WTC11 (cell line): ENCODE results near the gene ANKRD52.

Experiments used
- CBFB ChIP-seq: sonication (generic); formaldehyde crosslinking; IDR thresholded peaks from 2 replicates; pipeline ENCODE4 v1.8.1; 2022; ENCODE audit warnings: mild to moderate bottlenecking, low read depth, missing genetic modification reagents
- ELF4 ChIP-seq: sonication (generic); formaldehyde crosslinking; IDR thresholded peaks from 2 replicates; pipeline ENCODE4 v1.8.1; 2022; ENCODE audit warnings: low read depth, mild to moderate bottlenecking, moderate library complexity, missing genetic modification reagents
- KAT7 ChIP-seq: sonication (generic); formaldehyde crosslinking; IDR thresholded peaks from 2 replicates; pipeline ENCODE4 v1.8.1; 2023; ENCODE audit warnings: missing genetic modification reagents, mild to moderate bottlenecking, borderline replicate concordance
- SP1 ChIP-seq: sonication (generic); formaldehyde crosslinking; conservative IDR thresholded peaks from 2 replicates; pipeline ENCODE4 v1.8.1; 2022; ENCODE audit warnings: missing genetic modification reagents
- ZBTB21 ChIP-seq: sonication (generic); formaldehyde crosslinking; IDR thresholded peaks from 2 replicates; pipeline ENCODE4 v1.8.1; 2023; ENCODE audit warnings: mild to moderate bottlenecking, missing genetic modification reagents, borderline replicate concordance
- ZNF317 ChIP-seq: sonication (generic); formaldehyde crosslinking; IDR thresholded peaks from 2 replicates; pipeline ENCODE4 v1.8.1; 2023; ENCODE audit warnings: low read depth, mild to moderate bottlenecking, moderate library complexity, missing genetic modification reagents, borderline replicate concordance
- TF ChIP-seq, protein P1 (sequence below): fragments of 200-600 bp; IDR thresholded peaks from 2 replicates; pipeline ENCODE4 v1.8.0; 2022; ENCODE audit warnings: antibody characterized with exemption
- TF ChIP-seq, protein P2 (sequence below): sonication (generic); formaldehyde crosslinking; IDR thresholded peaks from 2 replicates; pipeline ENCODE4 v1.8.1; 2023; ENCODE audit warnings: mild to moderate bottlenecking, missing genetic modification reagents, moderate library complexity
- TF ChIP-seq, protein P3 (sequence below): sonication (generic); formaldehyde crosslinking; IDR thresholded peaks from 2 replicates; pipeline ENCODE4 v1.8.1; 2023; ENCODE audit warnings: mild to moderate bottlenecking, missing genetic modification reagents, moderate library complexity
- TF ChIP-seq, protein P4 (sequence below): sonication (generic); formaldehyde crosslinking; conservative IDR thresholded peaks from 2 replicates; pipeline ENCODE4 v1.8.1; 2022; ENCODE audit warnings: mild to moderate bottlenecking, missing genetic modification reagents
- TF ChIP-seq, protein P5 (sequence below): sonication (generic); formaldehyde crosslinking; IDR thresholded peaks from 2 replicates; pipeline ENCODE4 v1.8.0; 2022; ENCODE audit warnings: mild to moderate bottlenecking, missing genetic modification reagents
- TF ChIP-seq, protein P6 (sequence below): sonication (generic); formaldehyde crosslinking; IDR thresholded peaks from 2 replicates; pipeline ENCODE4 v1.8.1; 2022; ENCODE audit warnings: low read depth, missing genetic modification reagents, borderline replicate concordance
- TF ChIP-seq, protein P7 (sequence below): sonication (generic); formaldehyde crosslinking; IDR thresholded peaks from 2 replicates; pipeline ENCODE4 v1.8.0; 2022; ENCODE audit warnings: missing genetic modification reagents

DNA sequence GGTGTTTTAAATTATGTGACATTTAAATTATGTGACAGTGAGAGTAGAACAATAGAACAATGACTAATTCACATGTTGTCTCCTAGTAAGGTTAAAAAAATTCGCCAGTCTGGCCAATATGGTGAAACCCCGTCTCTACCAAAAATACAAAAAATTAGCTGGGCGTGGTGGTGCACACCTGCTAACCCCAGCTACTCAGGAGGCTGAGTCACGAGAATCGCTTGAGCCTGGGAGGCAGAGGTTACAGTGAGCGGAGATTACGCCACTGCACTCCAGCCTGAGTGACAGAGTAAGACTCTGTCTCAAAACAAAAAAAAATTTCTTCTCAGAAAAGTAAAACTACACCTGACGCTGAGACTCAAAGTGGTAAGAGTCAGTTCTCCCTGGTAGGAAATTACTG lies 39.2 kb upstream of the ANKRD52 start:
- TF ChIP-seq KAT7 (CRISPR knock-in tag) (no peak), ZBTB21 (CRISPR knock-in tag) (no peak), CBFB (no peak), ZNF317 (CRISPR knock-in tag) (no peak), ELF4 (CRISPR knock-in tag) (no peak), SP1 (CRISPR knock-in tag) (no peak)
- TF ChIP-seq, protein P1, sequence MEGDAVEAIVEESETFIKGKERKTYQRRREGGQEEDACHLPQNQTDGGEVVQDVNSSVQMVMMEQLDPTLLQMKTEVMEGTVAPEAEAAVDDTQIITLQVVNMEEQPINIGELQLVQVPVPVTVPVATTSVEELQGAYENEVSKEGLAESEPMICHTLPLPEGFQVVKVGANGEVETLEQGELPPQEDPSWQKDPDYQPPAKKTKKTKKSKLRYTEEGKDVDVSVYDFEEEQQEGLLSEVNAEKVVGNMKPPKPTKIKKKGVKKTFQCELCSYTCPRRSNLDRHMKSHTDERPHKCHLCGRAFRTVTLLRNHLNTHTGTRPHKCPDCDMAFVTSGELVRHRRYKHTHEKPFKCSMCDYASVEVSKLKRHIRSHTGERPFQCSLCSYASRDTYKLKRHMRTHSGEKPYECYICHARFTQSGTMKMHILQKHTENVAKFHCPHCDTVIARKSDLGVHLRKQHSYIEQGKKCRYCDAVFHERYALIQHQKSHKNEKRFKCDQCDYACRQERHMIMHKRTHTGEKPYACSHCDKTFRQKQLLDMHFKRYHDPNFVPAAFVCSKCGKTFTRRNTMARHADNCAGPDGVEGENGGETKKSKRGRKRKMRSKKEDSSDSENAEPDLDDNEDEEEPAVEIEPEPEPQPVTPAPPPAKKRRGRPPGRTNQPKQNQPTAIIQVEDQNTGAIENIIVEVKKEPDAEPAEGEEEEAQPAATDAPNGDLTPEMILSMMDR = no peak
- TF ChIP-seq, protein P2, sequence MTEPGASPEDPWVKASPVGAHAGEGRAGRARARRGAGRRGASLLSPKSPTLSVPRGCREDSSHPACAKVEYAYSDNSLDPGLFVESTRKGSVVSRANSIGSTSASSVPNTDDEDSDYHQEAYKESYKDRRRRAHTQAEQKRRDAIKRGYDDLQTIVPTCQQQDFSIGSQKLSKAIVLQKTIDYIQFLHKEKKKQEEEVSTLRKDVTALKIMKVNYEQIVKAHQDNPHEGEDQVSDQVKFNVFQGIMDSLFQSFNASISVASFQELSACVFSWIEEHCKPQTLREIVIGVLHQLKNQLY (CRISPR knock-in tag) = no peak
- TF ChIP-seq, protein P3, sequence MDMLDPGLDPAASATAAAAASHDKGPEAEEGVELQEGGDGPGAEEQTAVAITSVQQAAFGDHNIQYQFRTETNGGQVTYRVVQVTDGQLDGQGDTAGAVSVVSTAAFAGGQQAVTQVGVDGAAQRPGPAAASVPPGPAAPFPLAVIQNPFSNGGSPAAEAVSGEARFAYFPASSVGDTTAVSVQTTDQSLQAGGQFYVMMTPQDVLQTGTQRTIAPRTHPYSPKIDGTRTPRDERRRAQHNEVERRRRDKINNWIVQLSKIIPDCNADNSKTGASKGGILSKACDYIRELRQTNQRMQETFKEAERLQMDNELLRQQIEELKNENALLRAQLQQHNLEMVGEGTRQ (CRISPR knock-in tag) = no peak
- TF ChIP-seq, protein P4, sequence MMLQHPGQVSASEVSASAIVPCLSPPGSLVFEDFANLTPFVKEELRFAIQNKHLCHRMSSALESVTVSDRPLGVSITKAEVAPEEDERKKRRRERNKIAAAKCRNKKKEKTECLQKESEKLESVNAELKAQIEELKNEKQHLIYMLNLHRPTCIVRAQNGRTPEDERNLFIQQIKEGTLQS (CRISPR knock-in tag) = no peak
- TF ChIP-seq, protein P5, sequence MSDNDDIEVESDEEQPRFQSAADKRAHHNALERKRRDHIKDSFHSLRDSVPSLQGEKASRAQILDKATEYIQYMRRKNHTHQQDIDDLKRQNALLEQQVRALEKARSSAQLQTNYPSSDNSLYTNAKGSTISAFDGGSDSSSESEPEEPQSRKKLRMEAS (CRISPR knock-in tag) = no peak
- TF ChIP-seq, protein P6, sequence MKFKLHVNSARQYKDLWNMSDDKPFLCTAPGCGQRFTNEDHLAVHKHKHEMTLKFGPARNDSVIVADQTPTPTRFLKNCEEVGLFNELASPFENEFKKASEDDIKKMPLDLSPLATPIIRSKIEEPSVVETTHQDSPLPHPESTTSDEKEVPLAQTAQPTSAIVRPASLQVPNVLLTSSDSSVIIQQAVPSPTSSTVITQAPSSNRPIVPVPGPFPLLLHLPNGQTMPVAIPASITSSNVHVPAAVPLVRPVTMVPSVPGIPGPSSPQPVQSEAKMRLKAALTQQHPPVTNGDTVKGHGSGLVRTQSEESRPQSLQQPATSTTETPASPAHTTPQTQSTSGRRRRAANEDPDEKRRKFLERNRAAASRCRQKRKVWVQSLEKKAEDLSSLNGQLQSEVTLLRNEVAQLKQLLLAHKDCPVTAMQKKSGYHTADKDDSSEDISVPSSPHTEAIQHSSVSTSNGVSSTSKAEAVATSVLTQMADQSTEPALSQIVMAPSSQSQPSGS (CRISPR knock-in tag) = no peak
- TF ChIP-seq, protein P7, sequence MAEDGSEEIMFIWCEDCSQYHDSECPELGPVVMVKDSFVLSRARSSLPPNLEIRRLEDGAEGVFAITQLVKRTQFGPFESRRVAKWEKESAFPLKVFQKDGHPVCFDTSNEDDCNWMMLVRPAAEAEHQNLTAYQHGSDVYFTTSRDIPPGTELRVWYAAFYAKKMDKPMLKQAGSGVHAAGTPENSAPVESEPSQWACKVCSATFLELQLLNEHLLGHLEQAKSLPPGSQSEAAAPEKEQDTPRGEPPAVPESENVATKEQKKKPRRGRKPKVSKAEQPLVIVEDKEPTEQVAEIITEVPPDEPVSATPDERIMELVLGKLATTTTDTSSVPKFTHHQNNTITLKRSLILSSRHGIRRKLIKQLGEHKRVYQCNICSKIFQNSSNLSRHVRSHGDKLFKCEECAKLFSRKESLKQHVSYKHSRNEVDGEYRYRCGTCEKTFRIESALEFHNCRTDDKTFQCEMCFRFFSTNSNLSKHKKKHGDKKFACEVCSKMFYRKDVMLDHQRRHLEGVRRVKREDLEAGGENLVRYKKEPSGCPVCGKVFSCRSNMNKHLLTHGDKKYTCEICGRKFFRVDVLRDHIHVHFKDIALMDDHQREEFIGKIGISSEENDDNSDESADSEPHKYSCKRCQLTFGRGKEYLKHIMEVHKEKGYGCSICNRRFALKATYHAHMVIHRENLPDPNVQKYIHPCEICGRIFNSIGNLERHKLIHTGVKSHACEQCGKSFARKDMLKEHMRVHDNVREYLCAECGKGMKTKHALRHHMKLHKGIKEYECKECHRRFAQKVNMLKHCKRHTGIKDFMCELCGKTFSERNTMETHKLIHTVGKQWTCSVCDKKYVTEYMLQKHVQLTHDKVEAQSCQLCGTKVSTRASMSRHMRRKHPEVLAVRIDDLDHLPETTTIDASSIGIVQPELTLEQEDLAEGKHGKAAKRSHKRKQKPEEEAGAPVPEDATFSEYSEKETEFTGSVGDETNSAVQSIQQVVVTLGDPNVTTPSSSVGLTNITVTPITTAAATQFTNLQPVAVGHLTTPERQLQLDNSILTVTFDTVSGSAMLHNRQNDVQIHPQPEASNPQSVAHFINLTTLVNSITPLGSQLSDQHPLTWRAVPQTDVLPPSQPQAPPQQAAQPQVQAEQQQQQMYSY (CRISPR knock-in tag) = no peak
